Ecto neural progenitor cell (in vitro differentiated cells): ENCODE results near the gene PATJ.
"Not testable (repeated sequence)": the region's sequence is repeated elsewhere in the genome, so short reads cannot be mapped to it uniquely, and the experiment has no call there.

Experiments used
- DNase-seq: peaks from one replicate; pipeline ENCODE4 v3.0.0-alpha.2; 2018; ENCODE audit warnings: low spot score

Gene PATJ

GRCh38 chr1:61748566-61748965, 6.3 kb downstream of the PATJ start:
- no peak for DNase-seq

- DNase-seq = no peak
Observed at GRCh38 chr1:61749574-61749973, 7.3 kb downstream of the PATJ start.

DNA sequence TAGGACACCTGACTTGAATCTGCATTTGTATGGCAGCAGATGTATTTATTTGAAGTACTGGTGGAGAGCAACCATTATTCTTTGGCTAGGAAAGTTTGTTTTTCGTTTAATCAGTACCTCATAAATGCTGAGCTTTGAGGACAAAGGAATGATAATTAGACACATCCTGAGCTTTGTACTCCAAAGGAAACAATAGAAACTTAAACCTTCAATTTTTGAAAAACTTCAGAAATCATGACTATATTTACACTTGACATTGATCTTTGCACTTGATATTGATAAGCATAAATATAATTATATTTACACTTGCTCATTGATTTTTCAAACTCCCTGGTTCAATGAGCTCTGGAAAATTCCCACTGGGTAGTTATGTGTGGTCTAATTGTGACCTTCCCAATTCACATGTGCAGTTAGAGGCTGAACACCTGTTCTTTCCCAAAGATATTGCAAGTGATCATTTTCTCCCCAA, 10.7 kb downstream of the PATJ start:
- DNase-seq = no peak

DNA sequence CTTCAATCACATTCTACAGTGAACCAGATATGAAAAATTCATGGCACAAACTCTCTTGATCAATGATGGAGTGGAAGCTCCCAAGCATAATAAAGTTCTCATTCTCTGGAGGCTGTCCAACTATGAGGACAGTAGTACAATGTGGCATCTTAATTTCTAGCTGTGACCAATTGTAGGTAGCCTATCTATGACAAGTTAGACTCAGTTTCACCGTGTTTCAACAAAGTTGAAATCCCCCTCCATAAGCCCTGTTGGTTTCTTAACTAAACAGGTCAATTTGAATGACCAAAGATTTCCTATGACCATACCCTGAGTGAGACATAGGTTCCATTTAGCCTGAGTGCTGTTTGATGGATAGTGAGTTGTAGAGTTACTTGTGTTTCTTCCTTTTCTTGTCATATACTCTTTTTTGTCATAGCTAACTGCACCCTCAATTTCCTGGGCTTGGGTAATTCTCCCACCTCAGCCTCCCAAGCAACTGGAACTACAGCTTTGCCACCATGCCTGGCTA, 11.8 kb downstream of the PATJ start:
- no peak for DNase-seq

DNA sequence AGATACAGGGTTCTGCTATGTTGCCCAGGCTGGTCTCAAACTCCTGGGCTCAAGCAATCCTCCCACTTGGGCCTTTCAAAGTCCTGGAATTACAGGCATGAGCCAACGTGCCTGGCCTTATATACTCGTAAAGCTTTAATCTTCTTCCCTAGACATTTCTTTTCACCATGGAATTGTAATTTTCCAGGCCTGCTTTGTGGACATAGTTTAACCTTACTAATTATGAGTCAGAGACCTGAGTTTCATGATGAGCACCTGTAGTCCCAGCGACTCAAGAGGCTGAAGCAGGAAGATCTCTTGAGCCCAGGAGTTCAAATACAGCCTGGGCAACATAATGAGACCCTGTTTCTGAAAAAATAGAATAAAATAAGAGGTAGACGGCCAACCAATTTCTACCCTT, 12.3 kb downstream of the PATJ start:
- no peak for DNase-seq

- DNase-seq = no peak
Observed at GRCh38 chr1:61756773-61757172, 14.5 kb downstream of the PATJ start.

- DNase-seq = no peak
Observed at GRCh38 chr1:61757950-61758349, 15.7 kb downstream of the PATJ start.

DNA sequence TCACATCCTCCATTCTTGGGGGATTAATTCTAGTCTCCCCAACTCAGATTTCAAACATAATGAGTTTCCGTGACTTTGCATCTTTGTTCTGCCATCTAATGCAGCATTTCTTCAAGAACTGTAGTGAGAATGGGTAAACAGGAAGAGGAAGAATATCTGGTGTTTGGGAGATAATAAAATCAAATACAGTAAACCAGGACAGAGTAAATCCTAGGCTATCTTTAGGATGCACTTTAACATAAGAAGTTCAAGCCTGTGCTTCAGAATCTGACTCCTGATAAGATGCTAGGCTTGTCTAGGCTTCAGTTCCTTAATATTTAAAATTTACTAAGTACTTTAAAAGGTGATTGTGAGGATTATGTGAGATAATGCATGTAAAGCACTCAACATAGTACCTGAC, 27.9 kb downstream of the PATJ start:
- DNase-seq = no peak

DNA sequence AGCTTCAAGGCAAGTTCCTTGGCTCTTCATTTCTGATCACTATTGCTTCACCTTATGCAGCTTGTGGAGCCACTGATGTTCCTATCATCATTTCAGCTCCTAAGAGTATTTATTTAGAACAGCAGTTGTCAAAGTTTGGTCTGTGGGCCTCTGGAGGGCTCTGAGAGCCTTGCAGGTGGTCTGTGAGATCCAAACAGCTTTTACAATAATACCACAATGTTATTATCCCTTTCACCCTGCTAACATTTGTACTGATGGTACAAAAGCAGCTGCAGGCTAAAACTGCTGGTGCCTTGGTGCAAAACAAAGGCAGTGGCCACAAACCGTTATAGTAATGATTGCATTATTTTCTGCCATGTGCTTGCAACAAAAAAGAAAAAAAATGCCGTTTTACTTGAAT, 33.8 kb downstream of the PATJ start:
- DNase-seq = no peak

DNA sequence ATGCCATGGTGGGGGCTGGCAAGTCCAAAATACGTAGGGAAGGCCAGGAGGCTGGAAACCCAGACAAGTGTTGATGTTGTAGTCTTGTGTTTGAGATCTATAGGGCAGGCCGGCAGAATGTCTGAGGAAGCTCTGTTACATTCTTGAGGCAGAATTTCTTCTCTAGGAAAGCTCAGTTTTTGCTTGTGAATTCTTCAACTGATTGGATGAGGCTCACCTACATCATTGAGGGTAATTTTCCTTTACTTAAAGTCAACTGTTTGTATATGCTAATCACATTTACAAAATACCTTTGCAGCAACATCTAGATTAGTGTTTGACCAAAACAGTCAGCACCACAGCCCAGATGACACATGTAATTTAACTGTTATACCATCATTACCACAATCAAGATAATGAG, 37.0 kb downstream of the PATJ start:
- no peak for DNase-seq

DNA sequence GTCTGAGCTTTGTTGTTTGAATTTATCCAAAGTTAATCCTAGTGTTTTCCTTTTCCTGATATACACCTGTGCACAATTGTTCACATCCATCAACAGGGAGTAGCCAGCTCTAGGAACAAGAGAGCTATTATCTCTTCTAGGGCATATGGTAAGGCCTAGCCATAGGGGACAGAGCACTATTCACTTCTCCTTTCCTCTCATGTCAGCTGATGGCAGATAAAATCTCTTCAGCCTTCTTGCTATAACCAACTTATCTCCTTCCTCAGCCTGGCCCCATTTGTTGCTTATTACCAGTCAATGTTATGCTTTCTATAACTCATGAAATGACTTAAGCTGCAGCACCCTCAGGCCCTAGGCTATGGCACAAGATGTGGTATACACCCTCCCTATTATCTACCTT, 38.9 kb downstream of the PATJ start:
- DNase-seq = no peak

GRCh38 chr1:61782771-61783170, 40.5 kb downstream of the PATJ start:
- no peak for DNase-seq

- no peak for DNase-seq
Observed at GRCh38 chr1:61784726-61785125, 42.4 kb downstream of the PATJ start.

DNA sequence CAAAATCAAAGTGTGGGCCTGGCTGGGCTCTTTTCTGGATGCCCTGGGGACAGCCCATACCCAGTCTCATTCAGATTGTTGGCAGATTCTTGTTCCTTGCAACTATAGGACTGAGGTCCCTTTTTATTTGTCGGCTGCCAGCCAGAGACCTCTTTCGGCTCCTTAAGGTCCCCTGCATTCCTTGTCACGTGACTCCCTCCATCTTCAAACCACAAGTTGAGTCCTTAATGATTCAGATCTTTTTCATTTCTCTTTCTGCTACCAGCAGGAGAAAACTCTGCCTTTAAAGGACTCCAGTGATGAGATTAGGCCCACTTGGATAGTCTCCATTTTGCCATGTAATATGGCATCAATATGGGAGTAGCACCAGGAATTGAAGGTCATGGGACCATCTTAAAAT, 48.6 kb downstream of the PATJ start:
- DNase-seq = no peak

DNA sequence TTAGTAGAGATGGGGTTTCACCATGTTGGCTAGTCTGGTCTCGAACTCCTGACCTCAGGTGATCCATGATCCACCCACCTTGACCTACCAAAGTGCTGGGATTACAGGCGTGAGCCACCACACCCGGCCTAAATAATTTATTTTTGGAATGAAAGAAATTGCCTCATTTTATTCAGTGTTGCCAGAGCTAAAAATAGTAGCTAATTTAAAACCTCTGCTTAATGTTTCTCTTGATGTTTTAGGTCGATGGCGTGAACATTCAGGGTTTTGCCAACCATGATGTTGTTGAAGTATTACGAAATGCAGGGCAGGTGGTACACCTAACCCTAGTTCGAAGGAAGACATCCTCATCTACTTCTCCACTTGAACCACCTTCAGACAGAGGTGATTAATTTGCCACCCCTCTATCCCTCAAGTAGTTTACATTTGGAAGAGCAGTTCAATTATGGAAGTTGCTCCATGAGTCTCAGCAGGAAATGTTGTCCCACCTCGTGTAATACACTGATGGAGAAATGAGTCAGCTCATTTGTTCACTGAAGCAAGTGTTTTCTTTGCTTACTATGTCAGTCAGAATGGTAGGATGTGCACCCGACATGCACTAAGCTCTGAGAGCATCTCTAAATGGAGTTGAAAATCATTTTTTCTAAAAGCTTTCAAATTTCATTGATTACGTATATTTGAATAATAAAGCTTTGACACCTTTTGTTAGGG, 54.9 kb downstream of the PATJ start:
- DNase-seq = no peak

DNA sequence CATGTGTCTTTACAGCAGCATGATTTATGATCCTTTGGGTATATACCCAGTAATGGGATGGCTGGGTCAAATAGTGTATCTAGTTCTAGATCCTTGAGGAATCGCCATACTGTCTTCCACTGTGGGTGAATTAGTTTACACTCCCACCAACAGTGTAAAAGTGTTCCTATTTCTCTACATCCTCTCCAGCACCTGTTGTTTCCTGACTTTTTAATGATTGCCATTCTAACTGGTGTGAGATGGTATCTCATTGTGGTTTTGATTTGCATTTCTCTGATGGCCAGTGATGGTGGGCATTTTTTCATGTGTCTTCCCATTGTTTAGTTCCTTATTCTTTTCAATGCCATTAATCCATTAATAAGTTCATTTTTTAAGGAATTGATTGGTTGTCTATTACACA, 58.8 kb downstream of the PATJ start:
- not testable (repeated sequence) for DNase-seq

GRCh38 chr1:61807606-61808140, 65.4 kb downstream of the PATJ start:
- no peak for DNase-seq

DNA sequence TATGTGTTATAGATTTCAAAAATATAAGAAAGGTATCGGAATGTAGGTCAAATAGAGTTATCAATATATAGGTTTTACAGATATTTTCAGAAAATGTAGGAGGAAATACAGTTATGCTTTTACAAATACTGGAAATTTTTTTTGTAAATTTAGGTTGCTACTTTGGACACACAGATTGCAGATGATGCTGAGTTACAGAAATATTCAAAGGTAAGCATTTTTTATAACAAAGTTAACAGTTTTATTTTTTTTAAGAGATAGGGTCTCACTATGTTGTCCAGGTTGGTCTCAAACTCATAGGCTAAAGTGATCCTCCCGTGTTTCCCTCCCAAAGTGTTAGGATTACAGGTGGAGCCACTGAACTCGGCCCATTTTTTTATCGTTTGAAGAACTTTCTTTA, 66.0 kb downstream of the PATJ start:
- DNase-seq = no peak

DNA sequence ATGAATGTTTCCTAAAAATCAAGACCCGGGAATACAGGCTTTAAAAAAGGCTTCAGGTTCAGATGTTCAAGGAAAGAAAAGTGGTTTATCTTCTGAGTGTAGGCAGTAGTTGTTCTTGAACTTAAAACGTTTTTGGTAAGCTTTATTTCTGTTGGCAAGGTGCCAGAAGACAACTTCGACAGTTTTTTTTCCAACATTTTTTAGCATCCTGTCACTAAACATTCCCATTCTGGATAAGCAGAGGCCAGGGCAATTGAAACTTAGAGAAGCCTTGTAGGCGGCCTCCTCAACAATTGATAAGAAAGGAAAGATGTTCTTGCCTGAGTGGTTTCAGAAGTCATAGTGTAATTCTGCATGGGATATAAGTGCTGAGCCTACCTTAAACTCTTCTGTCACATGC, 66.7 kb downstream of the PATJ start:
- DNase-seq = no peak

DNA sequence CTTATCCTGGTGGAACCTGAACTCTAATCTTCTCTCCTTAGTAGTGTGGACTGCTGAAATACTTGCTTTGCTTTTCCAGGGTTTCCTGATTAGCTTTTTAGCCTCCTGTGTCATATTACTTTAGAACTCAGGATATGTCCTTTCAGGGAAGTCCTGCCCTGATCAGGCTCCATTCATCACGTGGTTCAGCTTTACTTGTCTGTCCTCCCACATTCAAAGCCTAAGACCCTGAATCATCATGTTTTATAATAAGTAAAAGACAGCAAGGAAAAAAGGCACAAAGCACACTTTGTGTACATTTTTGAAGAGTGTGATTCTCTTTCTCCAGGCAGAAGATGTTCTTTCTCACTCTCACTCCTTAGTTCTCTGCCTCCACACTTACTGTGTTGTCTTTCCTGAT, 70.6 kb downstream of the PATJ start:
- no peak for DNase-seq

- no peak for DNase-seq
Observed at GRCh38 chr1:61816191-61816590, 73.9 kb downstream of the PATJ start.

GRCh38 chr1:61818992-61819391, 76.7 kb downstream of the PATJ start:
- DNase-seq = no peak

DNA sequence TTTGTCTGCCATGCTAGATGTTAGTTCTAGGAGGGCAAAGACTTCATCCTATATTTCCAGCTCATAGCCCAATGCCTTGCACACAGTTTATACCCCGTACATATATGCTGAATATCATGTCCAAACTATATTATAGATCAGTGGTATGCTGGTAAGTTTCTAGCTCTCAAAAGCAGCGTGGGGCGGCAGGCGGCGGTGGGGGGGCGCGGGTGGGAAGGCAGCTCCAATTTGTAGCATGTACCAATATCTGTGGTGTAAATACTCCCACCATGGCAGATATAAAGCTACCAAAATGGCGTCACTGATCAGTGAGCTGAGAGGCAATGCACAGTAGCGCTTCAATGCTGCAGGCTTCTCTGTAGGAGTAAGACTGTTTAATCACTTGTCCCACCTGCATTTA, 77.1 kb downstream of the PATJ start:
- DNase-seq = no peak

DNA sequence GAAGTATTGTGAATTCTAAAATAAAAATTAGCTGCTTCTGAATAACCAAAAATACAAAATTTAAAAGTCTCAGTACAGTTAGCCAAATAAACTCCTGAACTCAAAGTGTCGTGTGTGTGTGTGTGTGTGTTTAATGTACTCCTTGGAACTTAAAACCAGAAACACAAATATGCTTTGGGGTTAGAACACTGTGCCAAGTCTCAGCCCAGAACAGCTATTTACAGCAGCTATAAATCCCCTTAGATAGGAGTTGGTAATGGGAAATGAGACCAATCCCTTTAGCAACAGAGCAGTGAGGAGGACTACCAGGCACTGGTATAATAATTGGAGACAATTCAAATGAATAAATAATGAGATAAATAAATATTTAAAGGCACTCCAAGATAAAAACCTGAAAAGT, 83.1 kb downstream of the PATJ start:
- no peak for DNase-seq
